Measurements from ENCODE around the gene GLIPR1L1.

GLIPR1L1 gene

GRCh38 chr12:75349946-75350345 is 15.5 kb downstream of the GLIPR1L1 start:
- no peak for DNase-seq (ENCODE audit: low read depth in 3 of 3, low spot score in 1 of 3)

DNA sequence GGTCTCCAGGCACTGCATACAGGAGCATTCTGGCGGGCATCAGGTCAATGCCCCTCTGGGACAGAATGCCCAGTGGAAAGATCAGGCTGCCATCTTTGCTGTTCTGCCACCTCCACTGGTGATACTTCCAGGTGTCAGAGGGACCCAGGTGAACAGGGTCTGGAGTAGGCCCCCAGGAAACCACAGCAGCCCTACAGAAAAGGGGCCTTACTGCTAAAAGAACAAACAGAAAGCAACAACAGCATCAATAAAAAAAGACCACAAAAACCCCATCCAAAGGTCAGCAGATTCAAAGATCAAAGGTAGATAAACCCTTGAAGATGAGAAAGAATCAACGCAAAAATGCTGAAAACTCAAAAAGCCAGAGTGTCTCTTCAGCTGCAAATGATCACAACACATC is 15.9 kb downstream of the GLIPR1L1 start:
- DNase-seq (ENCODE audit: low read depth in 3 of 3, low spot score in 1 of 3) = no peak

DNA sequence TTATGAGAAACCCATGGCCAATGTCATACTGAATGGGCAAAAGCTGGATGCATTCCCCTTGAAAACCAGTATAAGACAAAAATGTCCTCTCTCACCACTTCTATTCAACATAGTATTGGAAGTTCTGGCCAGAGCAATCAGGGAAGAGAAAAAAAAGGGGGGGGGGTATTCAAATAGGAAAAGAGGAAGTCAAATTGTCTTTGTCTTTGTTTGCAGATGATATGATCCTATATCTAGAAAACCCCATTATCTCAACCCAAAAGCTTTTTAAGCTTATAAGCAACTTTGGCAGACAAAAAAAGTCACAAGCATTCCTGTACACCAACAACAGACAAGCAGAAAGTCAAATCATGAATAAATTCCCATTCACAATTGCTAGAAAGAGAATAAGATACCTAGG is 19.5 kb downstream of the GLIPR1L1 start:
- DNase-seq (ENCODE audit: low read depth in 3 of 3, low spot score in 1 of 3) = no peak

DNA sequence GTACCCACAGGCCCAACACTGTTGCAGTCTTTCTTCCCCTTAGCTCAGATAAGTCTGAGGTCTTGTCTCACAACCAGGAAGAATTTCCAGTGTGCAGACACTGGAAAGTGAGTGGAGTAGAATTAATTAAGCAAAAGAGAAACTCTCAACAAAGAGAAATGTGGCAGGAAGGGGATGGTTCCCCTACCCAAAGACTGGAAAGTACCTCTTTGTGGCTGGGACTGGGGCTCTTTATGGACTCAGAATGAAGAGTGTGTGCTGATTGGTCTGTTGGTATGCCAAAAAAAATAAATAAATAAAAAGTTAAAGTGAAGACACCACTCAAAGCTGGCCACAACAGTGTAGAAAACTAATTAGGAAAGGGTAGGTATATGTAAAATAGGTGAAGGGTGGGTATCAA is 26.4 kb downstream of the GLIPR1L1 start:
- no peak for DNase-seq (ENCODE audit: low read depth in 3 of 3, low spot score in 1 of 3)

DNA sequence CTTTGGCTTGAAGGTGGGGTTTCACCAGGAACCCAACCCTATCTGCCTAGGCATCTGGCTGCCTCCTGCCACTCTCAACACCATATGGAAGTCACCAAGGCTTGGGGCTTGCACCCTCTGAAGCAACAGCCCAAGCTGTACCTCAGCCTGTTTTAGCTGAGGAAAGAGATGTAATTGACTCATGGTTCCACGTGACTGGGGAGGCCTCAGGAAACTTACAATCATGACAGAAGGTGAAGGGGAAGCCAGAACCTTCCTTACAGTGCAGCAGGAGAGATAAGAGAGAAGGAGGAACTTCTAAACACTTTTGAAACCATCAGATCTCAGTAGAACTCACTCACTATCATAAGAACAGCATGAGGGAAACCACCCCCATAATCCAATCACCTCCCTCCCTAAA is 26.9 kb downstream of the GLIPR1L1 start:
- DNase-seq (ENCODE audit: low read depth in 3 of 3, low spot score in 1 of 3) = no peak

- no peak for DNase-seq (ENCODE audit: low read depth in 3 of 3, low spot score in 1 of 3)
Observed at GRCh38 chr12:75364919-75365318, 30.4 kb downstream of the GLIPR1L1 start.

GRCh38 chr12:75366629-75367028 is 32.2 kb downstream of the GLIPR1L1 start:
- DNase-seq (ENCODE audit: low read depth in 3 of 3, low spot score in 1 of 3) = no peak

DNA sequence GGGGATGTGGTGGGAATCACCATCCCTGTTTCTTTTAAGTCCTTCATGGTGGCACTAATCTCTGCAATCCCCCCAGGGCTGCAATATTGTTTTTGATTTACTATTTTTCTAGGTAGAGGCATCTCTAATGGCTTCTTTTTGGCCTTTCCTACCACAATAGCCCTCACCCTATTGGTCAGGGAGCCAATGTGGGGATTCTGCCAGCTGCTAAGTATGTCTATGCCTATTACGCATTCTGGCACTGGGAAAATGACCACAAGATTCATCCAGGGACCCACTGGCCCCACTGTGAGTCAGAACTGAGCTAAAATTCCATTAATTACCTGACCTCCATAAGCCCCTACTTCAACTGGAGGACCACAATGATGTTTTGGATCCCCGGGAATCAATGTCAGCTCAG is 40.5 kb downstream of the GLIPR1L1 start:
- DNase-seq (ENCODE audit: low read depth in 3 of 3, low spot score in 1 of 3) = no peak

- DNase-seq (ENCODE audit: low read depth in 3 of 3, low spot score in 1 of 3) = no peak
Observed at GRCh38 chr12:75378354-75378753, 43.9 kb downstream of the GLIPR1L1 start.

DNA sequence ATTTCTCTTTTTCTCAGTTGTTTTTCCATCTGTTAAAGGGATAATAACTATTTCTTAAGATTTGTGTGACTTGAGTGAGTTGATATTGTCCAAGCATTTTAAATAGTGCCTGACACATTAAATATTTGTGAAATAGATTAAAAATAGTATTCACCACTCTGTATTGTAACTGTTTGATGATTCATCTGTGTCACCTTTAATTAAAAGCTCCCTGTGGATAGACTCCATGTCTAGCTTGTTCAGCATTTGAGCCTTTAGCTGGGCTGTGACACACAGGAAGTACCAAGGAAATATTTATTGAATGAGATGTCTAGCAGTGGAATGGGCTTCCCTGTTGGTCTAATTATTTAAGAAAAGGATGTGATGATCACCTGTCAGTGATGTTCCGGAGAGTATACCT is 54.6 kb downstream of the GLIPR1L1 start:
- DNase-seq (ENCODE audit: low read depth in 3 of 3, low spot score in 1 of 3) = no peak

GRCh38 chr12:75389706-75390105 is 55.2 kb downstream of the GLIPR1L1 start:
- DNase-seq (ENCODE audit: low read depth in 3 of 3, low spot score in 1 of 3) = no peak

DNA sequence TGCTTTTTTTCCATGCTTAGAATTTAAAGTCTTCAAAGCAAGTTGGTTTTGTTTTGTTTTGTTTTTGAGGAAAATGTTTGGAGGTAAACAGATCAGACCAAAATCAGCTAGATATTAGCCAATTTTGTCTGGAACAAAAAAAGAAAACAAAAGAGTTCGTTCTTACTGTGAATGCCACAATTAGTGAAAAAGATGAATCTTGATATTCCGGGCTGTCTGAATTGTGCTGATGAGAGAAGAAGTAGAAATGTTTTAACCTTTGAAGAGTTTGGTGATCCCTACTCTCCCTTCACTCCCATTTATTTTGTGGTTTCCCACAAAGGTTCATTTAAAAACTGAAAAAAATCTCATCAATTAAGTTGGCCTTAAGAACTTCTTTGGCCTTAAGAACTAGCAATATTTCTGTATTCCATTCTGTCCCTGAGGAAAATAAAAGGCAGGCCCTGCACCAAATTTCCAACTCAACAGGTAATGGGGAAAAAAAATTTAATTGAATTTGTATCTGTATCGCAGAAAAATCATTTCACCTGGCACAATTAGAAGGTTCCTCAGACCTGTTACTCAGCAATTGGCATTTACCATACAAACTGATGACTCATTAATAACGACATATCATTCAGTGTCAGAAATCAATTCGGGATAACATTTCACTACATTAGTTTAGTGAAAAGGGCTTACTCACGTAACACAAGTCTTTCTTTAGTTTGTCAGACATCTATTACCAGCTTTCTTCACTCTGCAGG is 55.9 kb downstream of the GLIPR1L1 start:
- no peak for DNase-seq (ENCODE audit: low read depth in 3 of 3, low spot score in 1 of 3)

GRCh38 chr12:75390899-75391538 is 56.5 kb downstream of the GLIPR1L1 start, which contains the start of gene GLIPR1L2:
TSS of gene GLIPR1L2 (plus strand) at chr12:75391089. CDS start at chr12:75391117, 28 bp downstream.
- DNase-seq (ENCODE audit: low read depth in 3 of 3, low spot score in 1 of 3) = peak; percentile 68 to 77 (median 72)

DNA sequence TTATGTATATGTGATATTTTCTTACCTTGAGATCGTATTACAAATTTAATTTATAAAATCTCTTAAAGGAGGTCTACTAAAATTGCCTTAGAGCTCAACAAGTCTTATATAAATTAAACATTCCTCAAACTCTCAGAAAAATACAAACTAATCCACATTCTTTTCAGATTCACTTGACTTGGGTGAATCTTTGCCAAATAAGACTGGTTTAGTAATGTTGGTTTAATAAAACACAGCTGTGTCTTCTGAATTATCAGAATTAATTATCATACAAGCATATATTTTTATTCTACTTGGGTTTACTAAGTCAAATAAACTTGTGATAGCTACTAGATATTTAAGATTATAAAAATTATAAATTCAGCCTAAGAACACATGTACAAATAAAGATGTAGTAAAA is 69.8 kb downstream of the GLIPR1L1 start:
- no peak for DNase-seq (ENCODE audit: low read depth in 3 of 3, low spot score in 1 of 3)

GRCh38 chr12:75407683-75408082 is 73.2 kb downstream of the GLIPR1L1 start:
- DNase-seq (ENCODE audit: low read depth in 3 of 3, low spot score in 1 of 3) = no peak

GRCh38 chr12:75409830-75410229 is 75.4 kb downstream of the GLIPR1L1 start:
- DNase-seq (ENCODE audit: low read depth in 3 of 3, low spot score in 1 of 3) = no peak

DNA sequence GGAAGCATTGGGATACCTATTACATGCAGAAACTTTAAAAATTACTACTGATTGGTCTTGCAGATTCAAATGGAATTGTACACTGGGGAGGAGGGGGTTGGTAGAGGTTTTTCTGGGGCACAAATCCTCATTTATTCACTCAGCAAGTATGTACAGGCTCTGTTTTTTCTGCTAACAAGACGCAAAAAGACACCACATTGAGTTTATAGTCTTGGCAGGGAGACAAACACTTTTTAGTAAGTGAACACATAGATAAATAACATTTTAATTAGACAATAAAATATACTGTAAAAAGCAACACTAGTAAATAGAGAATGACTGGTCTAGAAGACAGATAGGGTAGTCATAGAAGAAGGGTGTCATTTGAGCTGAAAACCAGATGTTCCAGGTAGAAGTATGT is 80.2 kb downstream of the GLIPR1L1 start:
- no peak for DNase-seq (ENCODE audit: low read depth in 3 of 3, low spot score in 1 of 3)

- DNase-seq (ENCODE audit: low read depth in 3 of 3, low spot score in 1 of 3) = no peak
Observed at GRCh38 chr12:75419841-75420240, 85.4 kb downstream of the GLIPR1L1 start.

Data from stimulated activated CD4-positive, alpha-beta T cell treated with anti-CD3 and anti-CD28 coated beads, TNF-alpha, amount 100 ng/mL, for 1 hour (primary cell).